IPS-11a (cell line): ENCODE measurements around the gene SLC26A2.
"Not testable (repeated sequence)": the region's sequence is repeated elsewhere in the genome, so short reads cannot be mapped to it uniquely, and the experiment has no call there.

Experiments used
- H3K4me3 ChIP-seq: one replicate; pipeline ENCODE4 v1.5.1; 2013; ENCODE audit warnings: low read depth, low read length, control low read depth

The SLC26A2 gene

DNA sequence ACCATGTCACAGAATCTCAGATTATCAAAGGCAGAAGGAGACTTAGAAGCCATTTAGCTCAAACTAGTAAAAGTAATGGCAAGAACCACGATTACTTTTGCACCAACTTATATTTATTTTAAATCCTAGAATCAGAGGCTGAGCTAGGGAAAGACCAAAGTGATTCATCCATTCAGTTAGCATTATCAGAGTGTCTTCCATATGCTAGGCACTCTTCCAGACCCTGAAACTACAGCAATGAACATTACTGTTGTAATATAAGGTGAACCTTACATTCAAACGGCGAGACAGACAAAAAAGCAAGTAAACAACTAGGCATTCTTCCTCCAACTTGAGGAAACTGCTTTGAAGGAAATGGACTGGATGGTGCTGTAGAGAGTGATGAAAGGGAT is 23.9 kb upstream of the SLC26A2 start:
- H3K4me3 ChIP-seq: no peak overlapping the region

GRCh38 chr5:149937610-149938009 is 22.9 kb upstream of the SLC26A2 start:
- H3K4me3 ChIP-seq: no peak overlapping the region

DNA sequence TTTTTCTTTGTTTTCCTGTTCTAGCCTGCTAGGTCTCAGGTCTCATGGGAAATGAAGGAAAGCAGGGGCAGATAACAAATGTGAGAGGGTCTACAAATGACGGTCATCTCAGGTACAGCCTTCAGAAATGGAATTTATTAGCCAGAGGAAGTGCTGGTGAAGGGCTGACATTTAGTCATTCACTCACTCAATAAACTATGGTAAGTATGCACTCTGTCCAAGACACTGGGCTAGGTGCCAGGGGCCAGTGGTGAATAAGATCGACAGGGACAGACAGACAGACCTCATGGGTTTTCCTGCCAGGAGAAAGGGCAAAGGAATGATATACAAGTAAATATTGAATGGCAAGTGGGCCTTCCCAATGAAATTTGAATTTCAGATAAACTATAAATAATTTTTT is 22.3 kb upstream of the SLC26A2 start:
- H3K4me3 ChIP-seq: no peak overlapping the region

- H3K4me3 ChIP-seq: no peak overlapping the region
Measured at GRCh38 chr5:149938791-149939358, 21.7 kb upstream of the SLC26A2 start.

GRCh38 chr5:149939546-149939945 is 21.0 kb upstream of the SLC26A2 start:
- no peak overlapping the region for H3K4me3 ChIP-seq

DNA sequence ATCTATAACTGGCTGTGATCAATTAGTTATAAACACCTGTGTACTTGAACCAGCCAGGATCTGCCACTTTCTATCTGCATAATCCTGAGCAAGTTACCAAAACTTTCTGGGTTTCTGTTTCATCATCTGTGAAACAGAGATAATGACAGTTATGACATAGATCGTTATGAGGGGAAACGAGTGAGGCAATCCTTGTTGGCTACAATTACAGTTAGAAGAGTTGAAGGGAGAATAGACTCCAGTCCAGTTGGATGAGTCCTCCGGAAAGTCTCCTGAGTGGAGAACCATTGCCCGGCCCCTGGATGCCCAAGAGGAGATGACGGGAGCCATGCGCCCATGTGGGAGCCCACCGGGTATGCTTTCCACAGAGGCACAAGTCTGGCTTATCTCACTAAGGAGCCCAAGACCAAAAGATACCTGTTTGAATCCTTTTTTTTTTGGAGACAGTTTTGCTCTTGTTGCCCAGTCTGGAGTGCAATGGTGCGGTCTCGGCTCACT is 20.4 kb upstream of the SLC26A2 start:
- no peak overlapping the region for H3K4me3 ChIP-seq

- H3K4me3 ChIP-seq: no peak overlapping the region
Measured at GRCh38 chr5:149940941-149941644, 19.5 kb upstream of the SLC26A2 start.

- no peak overlapping the region for H3K4me3 ChIP-seq
Measured at GRCh38 chr5:149941795-149942194, 18.8 kb upstream of the SLC26A2 start.

GRCh38 chr5:149942199-149942598 is 18.4 kb upstream of the SLC26A2 start:
- no peak overlapping the region for H3K4me3 ChIP-seq

DNA sequence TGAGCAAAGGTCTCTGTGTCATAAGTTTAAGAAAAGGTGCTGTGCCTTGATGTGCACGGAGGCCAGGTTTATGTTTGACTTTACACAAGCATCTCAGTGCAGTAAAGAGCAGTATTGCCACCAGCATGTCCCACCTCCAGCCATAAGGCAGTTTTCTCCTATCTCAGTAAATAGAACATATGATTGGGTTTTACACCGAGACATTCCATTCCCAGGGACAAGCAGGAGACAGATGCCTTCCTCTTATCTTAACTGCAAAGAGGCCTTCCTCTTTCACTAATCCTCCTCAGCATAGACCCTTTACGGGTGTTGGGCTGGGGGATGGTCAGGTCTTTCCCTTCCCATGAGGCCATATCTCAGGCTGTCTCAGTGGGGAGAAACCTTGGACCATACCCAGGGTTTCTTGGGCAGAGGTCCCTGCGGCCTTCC is 17.8 kb upstream of the SLC26A2 start:
- not testable (repeated sequence) for H3K4me3 ChIP-seq

- H3K4me3 ChIP-seq: not testable (repeated sequence)
Measured at GRCh38 chr5:149943177-149943949, 17.2 kb upstream of the SLC26A2 start.

- no peak within 1 kb of the TSS for H3K4me3 ChIP-seq
Measured at GRCh38 chr5:149944666-149945065, 15.9 kb upstream of the SLC26A2 start, which contains the start of gene PDE6A. Gene PDE6A, minus strand, starts transcription at chr5:149944793. Its CDS starts 120 bp downstream, at chr5:149944673.

- no peak overlapping the region for H3K4me3 ChIP-seq
Measured at GRCh38 chr5:149946118-149946517, 14.4 kb upstream of the SLC26A2 start.

GRCh38 chr5:149948993-149949392 is 11.6 kb upstream of the SLC26A2 start:
- no peak overlapping the region for H3K4me3 ChIP-seq

DNA sequence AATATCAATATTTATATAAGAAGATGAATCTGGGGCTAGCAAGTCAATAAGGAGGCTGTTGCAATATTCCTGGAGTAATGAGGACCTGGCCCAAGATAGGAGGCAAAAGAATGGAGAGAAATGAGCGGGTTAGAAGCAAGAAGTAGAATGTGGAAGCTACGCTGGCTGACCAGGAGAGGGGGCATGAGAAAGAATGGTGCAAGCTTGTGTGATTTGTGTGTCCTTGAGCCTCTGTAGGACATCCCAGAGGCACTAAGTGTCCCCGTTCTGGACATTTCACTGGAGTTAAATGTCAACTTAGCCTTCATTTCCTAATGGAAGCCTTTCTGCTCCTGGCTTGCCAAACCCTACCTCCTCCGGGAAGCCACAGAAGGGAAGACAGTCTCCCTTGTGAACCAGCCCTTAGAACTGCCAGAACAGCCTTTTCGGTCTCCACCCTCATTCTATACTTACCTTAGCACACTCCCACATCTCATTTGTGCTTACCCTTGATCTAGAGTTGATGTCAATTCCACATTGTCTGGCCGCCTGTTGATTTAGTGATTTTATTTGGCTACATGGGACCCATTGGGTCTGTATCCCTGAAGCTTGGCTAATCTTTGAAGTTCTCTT is 9.3 kb upstream of the SLC26A2 start:
- no peak overlapping the region for H3K4me3 ChIP-seq

DNA sequence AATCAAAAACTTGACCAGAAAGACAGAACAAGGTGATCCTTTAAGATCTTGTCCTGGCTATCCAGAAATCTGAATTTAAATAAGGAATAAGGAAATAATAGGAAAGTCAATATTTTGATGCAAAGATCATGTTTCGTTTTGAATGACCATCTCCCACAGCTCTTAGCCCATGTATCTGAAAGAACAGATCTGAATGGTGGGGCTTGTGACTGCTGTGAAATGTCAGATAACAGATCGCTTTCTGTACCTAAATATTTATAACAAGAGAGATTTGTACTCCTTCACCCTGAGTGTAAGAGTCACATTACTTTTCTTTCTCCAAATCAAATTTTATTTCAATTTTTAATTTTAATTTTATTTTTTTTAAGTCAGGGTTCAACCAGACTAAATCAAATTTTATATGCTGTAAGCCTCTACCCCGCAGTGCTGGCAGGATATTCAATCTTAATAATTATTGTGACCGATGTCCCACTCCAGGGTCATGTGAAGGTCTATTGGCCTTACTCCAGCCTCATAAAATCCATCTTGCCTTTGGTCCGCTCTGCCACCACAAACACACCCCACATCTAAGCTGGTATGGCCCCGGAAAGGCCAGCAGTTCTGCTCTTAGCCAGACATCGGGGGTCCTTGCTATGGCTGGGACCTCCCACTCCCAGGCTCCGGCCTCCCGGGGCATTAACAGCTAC is 7.0 kb upstream of the SLC26A2 start:
- H3K4me3 ChIP-seq: no peak overlapping the region

- no peak overlapping the region for H3K4me3 ChIP-seq
Measured at GRCh38 chr5:149954798-149955197, 5.8 kb upstream of the SLC26A2 start.

DNA sequence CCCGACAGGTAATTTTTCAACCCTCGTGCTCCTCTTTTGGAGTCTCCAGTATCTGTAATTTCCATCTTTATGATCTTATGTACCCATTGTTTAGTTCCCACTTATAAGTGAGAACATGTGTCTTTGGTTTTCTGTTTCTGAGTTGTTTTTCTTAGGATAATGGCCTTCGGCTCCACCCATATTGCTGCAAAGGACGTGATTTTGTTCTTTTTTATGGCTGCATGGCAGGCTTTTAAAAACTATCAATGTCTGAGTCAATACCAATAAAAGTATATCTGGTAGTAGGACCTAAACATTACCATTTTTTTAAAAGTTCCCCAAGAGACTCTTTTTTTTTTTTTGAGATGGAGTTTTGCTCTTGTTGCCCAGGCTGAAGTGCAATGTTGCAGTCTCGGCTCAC is 3.9 kb upstream of the SLC26A2 start:
- no peak overlapping the region for H3K4me3 ChIP-seq

- H3K4me3 ChIP-seq: no peak overlapping the region
Measured at GRCh38 chr5:149957855-149958254, 2.7 kb upstream of the SLC26A2 start.

GRCh38 chr5:149959406-149960236 is 937 bp upstream of the SLC26A2 start:
- peak overlapping the region; percentile 68 for H3K4me3 ChIP-seq
